Natural killer cell (primary cell): ENCODE measurements around the gene GNRHR. TPM values are rescaled to one million over a fixed set of nuclear protein-coding genes. Genes with fewer than 3 reads are reported as not detected.
A peak's percentile ranks its signal among the peaks of the same experiment; 100 is the strongest.

ENCODE experiments used
- ATAC-seq, 3 donors: fragments of 150-1000 bp in 2 of 3; fragments of 200-7000 bp in 1 of 3; cut with Tn5 transposase; 1 replicate in 1 of 3; 2 replicates in 2 of 3; pipeline ENCODE4 v1.10.0; 2021; ENCODE audit warnings: mild to moderate bottlenecking in 2 of 3, moderate library complexity in 2 of 3
- DNase-seq, 2 donors: peaks; one replicate each; pipeline versions ENCODE4 v3.0.0 to v3.0.0-alpha.2; 2013 to 2021; ENCODE audit warnings: mixed read lengths in 1 of 2
- H3K27ac ChIP-seq: one replicate; pipeline ENCODE4 v1.5.1; 2013; ENCODE audit warnings: mild to moderate bottlenecking, low read length
- H3K27me3 ChIP-seq: one replicate; pipeline ENCODE4 v1.6.1; 2013; ENCODE audit warnings: low read length; ENCODE audit not compliant: control insufficient read depth, insufficient read depth
- H3K36me3 ChIP-seq: one replicate; pipeline ENCODE4 v1.6.1; 2013; ENCODE audit warnings: low read length; ENCODE audit not compliant: control insufficient read depth, insufficient read depth
- H3K4me1 ChIP-seq: one replicate; pipeline ENCODE4 v1.6.1; 2013; ENCODE audit warnings: low read length; ENCODE audit not compliant: control insufficient read depth, insufficient read depth
- H3K4me3 ChIP-seq: one replicate; pipeline ENCODE4 v1.5.1; 2013; ENCODE audit warnings: low read length
- H3K9me3 ChIP-seq: one replicate; pipeline ENCODE4 v1.6.1; 2013; ENCODE audit warnings: low read length; ENCODE audit not compliant: control insufficient read depth, insufficient read depth
- H3K27ac Mint-ChIP-seq, 2 donors: one replicate each; pipeline ENCODE4 v1.8.0; 2022; ENCODE audit warnings: mild to moderate bottlenecking in 2 of 2, mixed read lengths in 2 of 2, moderate library complexity in 1 of 2
- H3K27me3 Mint-ChIP-seq, 2 donors: one replicate each; pipeline ENCODE4 v1.8.0; 2022; ENCODE audit warnings: low read depth in 2 of 2, mixed read lengths in 2 of 2
- H3K36me3 Mint-ChIP-seq: one replicate; pipeline ENCODE4 v1.8.0; 2022; ENCODE audit warnings: mixed read lengths
- H3K4me1 Mint-ChIP-seq, 2 donors: one replicate each; pipeline ENCODE4 v1.8.0; 2022; ENCODE audit warnings: mixed read lengths in 2 of 2
- H3K4me3 Mint-ChIP-seq: one replicate; pipeline ENCODE4 v1.8.0; 2022; ENCODE audit warnings: mild to moderate bottlenecking, moderate library complexity, mixed read lengths
- H3K9me3 Mint-ChIP-seq, 2 donors: one replicate each; pipeline ENCODE4 v1.8.0; 2022; ENCODE audit warnings: mixed read lengths in 2 of 2
- WGBS: methylation state at CpG from one replicate; pipeline ENCODE4 v1.1.7; 2013; ENCODE audit warnings: missing lambda C conversion rate; ENCODE audit not compliant: insufficient coverage; 5-methylcytosine and 5-hydroxymethylcytosine counted together
- intact Hi-C: fragments of 100-400 bp; cut with micrococcal nuclease; formaldehyde crosslinking; loops from one replicate; pipeline ENCODE4 v1.14.2; 2022
- total RNA-seq, 4 donors: library from RNA; stranded (reverse); fragments of 120-200 nt in 1 of 4; gene quantifications; one replicate each; pipeline versions ENCODE4 v1.2.3 to v1.2.4, GENCODE V29; 2013 to 2022
- TF ChIP-seq, protein P1 (sequence below): fragments of 200-600 bp; IDR thresholded peaks from one replicate; pipeline ENCODE4 v1.8.0; 2022; ENCODE audit warnings: antibody characterized with exemption

Gene GNRHR
- total RNA-seq, 3 donors from 2014 or later (not counting 1 experiment from before 2014, with no cell fraction given) = not detected

DNA sequence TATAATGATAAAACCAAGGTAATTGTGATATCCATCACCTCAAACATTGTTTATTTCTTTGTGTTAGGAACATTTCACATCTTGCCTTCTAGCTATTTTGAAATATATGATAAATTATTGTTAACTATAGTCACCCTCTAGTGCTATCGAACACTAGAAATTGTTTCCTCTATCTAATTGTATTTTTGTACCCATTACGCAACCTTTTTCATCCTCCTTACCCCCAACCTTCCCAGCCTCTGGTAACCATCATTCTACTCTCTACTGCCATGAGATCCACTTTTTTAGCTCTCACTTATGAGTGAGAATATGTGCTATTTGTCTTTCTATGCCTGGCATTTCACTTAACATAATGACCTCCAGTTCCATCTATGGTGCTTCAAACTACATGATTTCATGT is 49.3 kb downstream of the GNRHR start:
- TF ChIP-seq, protein P1, sequence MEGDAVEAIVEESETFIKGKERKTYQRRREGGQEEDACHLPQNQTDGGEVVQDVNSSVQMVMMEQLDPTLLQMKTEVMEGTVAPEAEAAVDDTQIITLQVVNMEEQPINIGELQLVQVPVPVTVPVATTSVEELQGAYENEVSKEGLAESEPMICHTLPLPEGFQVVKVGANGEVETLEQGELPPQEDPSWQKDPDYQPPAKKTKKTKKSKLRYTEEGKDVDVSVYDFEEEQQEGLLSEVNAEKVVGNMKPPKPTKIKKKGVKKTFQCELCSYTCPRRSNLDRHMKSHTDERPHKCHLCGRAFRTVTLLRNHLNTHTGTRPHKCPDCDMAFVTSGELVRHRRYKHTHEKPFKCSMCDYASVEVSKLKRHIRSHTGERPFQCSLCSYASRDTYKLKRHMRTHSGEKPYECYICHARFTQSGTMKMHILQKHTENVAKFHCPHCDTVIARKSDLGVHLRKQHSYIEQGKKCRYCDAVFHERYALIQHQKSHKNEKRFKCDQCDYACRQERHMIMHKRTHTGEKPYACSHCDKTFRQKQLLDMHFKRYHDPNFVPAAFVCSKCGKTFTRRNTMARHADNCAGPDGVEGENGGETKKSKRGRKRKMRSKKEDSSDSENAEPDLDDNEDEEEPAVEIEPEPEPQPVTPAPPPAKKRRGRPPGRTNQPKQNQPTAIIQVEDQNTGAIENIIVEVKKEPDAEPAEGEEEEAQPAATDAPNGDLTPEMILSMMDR = no peak
- no peak overlapping the region for H3K27ac Mint-ChIP-seq
- Histone ChIP-seq H3K27me3 (no peaks in the 10 kb centered on the region), H3K4me3 (no peak overlapping the region), H3K27ac (no peak overlapping the region), H3K4me1 (peaks cover 5% of the 10 kb centered on the region), H3K36me3 (peaks cover 2% of the 10 kb centered on the region), H3K9me3 (no peaks in the 10 kb centered on the region)
- no peak overlapping the region for H3K4me3 Mint-ChIP-seq
- H3K4me1 Mint-ChIP-seq = peaks cover 45 to 46% of the 10 kb centered on the region in 2 donors
- DNase-seq = no peak
- intact Hi-C loops = no loop called here
- no peaks in the 10 kb centered on the region for H3K27me3 Mint-ChIP-seq
- 90% methylated on average over 2 of the region's 2 CpGs for WGBS
- H3K9me3 Mint-ChIP-seq = no peaks in the 10 kb centered on the region
- ATAC-seq = no peak
- peaks cover 7% of the 10 kb centered on the region for H3K36me3 Mint-ChIP-seq

DNA sequence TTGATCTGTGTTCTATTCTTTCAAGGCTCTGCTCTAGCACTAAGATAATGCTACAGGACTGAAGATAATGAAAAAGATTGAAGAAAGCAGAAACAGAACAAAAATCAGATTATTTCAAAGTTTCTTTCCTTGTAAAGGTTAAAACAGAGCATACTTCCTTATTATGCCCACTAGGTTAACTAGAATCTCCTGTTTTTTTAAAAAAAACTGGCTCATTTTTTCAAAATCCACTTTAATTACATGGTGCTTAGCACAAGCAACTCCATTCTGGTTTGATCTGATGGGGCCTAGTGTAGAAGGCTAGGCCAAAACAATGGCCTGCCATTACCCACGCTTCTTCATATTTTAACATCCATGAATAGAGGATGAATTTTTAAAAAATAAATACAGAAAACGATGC is 52.0 kb downstream of the GNRHR start:
- Mint-ChIP-seq H3K27ac (peak overlapping the region; percentile 93 to 94), H3K9me3 (no peaks in the 10 kb centered on the region), H3K27me3 (no peaks in the 10 kb centered on the region), H3K4me3 (peak overlapping the region; percentile 95), H3K36me3 (no peaks in the 10 kb centered on the region), H3K4me1 (peaks cover 49 to 53% of the 10 kb centered on the region in 2 donors)
- intact Hi-C loops = no loop called here
- TF ChIP-seq, protein P1 = no peak
- no peak for DNase-seq
- Histone ChIP-seq H3K36me3 (peaks cover 2% of the 10 kb centered on the region), H3K27ac (peak overlapping the region; percentile 26), H3K9me3 (no peaks in the 10 kb centered on the region), H3K4me3 (no peak overlapping the region), H3K27me3 (no peaks in the 10 kb centered on the region), H3K4me1 (peaks cover 12% of the 10 kb centered on the region)
- ATAC-seq = no peak
- WGBS = no CpG with 5 or more reads among the region's 2 CpGs

DNA sequence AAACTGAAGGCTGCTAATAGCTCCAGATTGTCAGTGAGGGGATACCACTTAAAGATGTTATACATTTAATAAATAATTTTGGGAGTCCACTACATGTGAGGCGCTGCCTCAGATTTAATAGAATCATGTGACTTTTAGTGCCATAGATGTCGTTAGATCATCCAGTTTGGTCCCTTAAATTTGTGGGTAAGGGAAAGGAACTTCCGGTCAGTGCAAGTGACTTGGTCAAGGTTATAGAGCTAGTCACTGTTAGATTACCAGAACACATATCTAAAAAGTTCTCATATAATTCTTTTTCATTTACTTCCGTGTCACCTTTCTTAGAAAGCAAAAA is 52.7 kb downstream of the GNRHR start:
- Mint-ChIP-seq H3K36me3 (no peaks in the 10 kb centered on the region), H3K27ac (peak overlapping the region; percentile 93 to 94), H3K4me3 (peak overlapping the region; percentile 95), H3K9me3 (no peaks in the 10 kb centered on the region), H3K4me1 (peaks cover 49 to 53% of the 10 kb centered on the region in 2 donors), H3K27me3 (no peaks in the 10 kb centered on the region)
- DNase-seq = no peak
- Histone ChIP-seq H3K27ac (peak overlapping the region; percentile 84), H3K27me3 (no peaks in the 10 kb centered on the region), H3K4me3 (peak overlapping the region; percentile 92), H3K36me3 (no peaks in the 10 kb centered on the region), H3K9me3 (no peaks in the 10 kb centered on the region), H3K4me1 (peaks cover 12% of the 10 kb centered on the region)
- WGBS = 20% methylated on average over 4 of the region's 4 CpGs
- TF ChIP-seq, protein P1 = peak; percentile 12
- no peak for ATAC-seq
- intact Hi-C loops = loop anchor here (1.0 kb wide), 1 partner anchor 156 kb away; the partner anchor contains the start of gene CENPC
